OCI-LY1 (cell line): Measurements from ENCODE around the gene GLIS1.

Experiments
- EZH2 ChIP-seq: fragments of 200-600 bp; sonication (generic), shearing (Covaris generic); IDR thresholded peaks from 2 replicates; pipeline ENCODE4 v1.8.0; 2017; ENCODE audit warnings: borderline replicate concordance, mixed run types, mild to moderate bottlenecking, antibody characterized with exemption, low read length, moderate library complexity, mixed read lengths
- TF ChIP-seq, protein P1 (sequence below): fragments of 200-600 bp; sonication (generic), shearing (Covaris generic); IDR thresholded peaks from 2 replicates; pipeline ENCODE4 v1.5.1; 2017; ENCODE audit warnings: mild to moderate bottlenecking, antibody characterized with exemption, low read length, moderate library complexity, mixed read lengths

DNA sequence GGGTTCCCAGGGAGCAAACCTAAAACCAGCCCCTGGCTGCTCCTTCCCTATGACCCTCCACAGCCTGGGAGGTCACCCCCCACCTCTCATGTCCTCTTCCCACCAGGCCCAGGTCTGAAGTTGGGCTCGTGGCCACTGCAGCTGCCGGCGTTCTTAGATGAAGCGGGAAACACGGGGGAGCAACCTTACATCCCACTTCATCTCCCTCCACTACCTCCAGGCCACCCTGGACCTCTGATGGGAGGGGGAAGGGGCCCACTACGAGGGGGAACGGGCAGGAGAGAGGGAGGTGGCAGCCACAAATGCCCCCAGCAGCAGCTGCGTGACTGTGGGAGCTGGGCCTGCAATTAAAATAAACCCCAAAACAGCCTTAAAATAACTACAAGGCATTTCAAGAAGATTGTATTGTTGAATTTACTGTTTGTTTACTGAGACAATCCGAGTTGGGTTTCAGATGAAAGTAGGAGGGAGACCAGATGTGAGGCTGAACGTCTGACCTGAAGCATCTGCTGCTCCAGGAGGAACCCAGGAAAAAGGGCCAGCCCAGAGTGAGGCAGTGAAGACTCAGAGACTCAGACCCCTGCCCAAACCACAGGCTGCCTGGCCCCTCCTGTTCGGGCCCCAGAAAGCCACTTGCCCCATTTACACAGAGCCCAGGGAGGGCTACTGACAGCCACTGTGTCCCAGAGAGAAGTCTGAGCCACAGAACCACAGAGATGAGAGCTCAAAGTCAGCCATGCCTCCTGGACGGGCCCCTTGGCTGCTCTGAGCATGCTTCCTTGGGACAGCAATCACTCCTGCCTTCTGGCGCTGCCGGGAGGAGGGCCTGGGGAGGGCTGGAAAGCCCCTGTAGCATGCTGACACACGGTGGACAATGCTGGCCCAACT is 59.8 kb downstream of the GLIS1 start:
- TF ChIP-seq EZH2 = no peak
- TF ChIP-seq, protein P1, sequence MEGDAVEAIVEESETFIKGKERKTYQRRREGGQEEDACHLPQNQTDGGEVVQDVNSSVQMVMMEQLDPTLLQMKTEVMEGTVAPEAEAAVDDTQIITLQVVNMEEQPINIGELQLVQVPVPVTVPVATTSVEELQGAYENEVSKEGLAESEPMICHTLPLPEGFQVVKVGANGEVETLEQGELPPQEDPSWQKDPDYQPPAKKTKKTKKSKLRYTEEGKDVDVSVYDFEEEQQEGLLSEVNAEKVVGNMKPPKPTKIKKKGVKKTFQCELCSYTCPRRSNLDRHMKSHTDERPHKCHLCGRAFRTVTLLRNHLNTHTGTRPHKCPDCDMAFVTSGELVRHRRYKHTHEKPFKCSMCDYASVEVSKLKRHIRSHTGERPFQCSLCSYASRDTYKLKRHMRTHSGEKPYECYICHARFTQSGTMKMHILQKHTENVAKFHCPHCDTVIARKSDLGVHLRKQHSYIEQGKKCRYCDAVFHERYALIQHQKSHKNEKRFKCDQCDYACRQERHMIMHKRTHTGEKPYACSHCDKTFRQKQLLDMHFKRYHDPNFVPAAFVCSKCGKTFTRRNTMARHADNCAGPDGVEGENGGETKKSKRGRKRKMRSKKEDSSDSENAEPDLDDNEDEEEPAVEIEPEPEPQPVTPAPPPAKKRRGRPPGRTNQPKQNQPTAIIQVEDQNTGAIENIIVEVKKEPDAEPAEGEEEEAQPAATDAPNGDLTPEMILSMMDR = no peak
